HFF-Myc (cell line): ENCODE data around the gene SEPSECS.

Source experiments
- DNase-seq: peaks from one replicate; pipeline ENCODE4 v3.0.0-alpha.2; 2011; ENCODE audit warnings: low read depth; ENCODE audit errors: extremely low read depth
- H3K4me3 ChIP-seq: replicated peaks from 2 replicates; pipeline ENCODE4 v1.5.1; 2011; ENCODE audit warnings: low read depth, mild to moderate bottlenecking, control low read depth, low read length
- CTCF ChIP-seq: IDR thresholded peaks from 2 replicates; pipeline ENCODE4 v1.5.1; 2012; ENCODE audit warnings: mild to moderate bottlenecking, low read depth, low read length, control low read depth; ENCODE audit errors: missing control alignments

Gene SEPSECS

GRCh38 chr4:25171201-25171865 is 11.1 kb upstream of the SEPSECS start:
- no peak for TF ChIP-seq CTCF
- no peak for DNase-seq
- no peak overlapping the region for H3K4me3 ChIP-seq

- no peak for TF ChIP-seq CTCF
- no peak for DNase-seq
- no peak overlapping the region for H3K4me3 ChIP-seq
These were observed 9.2 kb upstream of the SEPSECS start for GRCh38 chr4:25169446-25169845.

- no peak overlapping the region for H3K4me3 ChIP-seq
- no peak for DNase-seq
- no peak for TF ChIP-seq CTCF
These were observed 5.7 kb upstream of the SEPSECS start for GRCh38 chr4:25165916-25166315.

- TF ChIP-seq CTCF: no peak
- no peak for DNase-seq
- H3K4me3 ChIP-seq: no peak overlapping the region
These were observed 2.9 kb upstream of the SEPSECS start for GRCh38 chr4:25163196-25163595.

GRCh38 chr4:25162566-25162965 is 2.3 kb upstream of the SEPSECS start:
- no peak for DNase-seq
- H3K4me3 ChIP-seq: no peak overlapping the region
- TF ChIP-seq CTCF: no peak

GRCh38 chr4:25161593-25161950 is 1.3 kb upstream of the SEPSECS start:
- DNase-seq: no peak
- no peak for TF ChIP-seq CTCF
- peak overlapping the region; percentile 92 for H3K4me3 ChIP-seq
